Mucosa of descending colon (tissue), 3 donors: ENCODE data around the gene THPO. TPM values are rescaled to one million over a fixed set of nuclear protein-coding genes. Genes with fewer than 3 reads are reported as not detected.

Experiments used
- ATAC-seq: fragments of 200-7000 bp; cut with Tn5 transposase; one replicate; pipeline ENCODE4 v1.9.1; 2020; ENCODE audit warnings: mild to moderate bottlenecking, moderate library complexity
- DNase-seq, 3 donors: peaks; one replicate each; pipeline ENCODE4 v3.0.0-alpha.2; 2020
- H3K36me3 ChIP-seq: fragments of 200-600 bp; one replicate; pipeline ENCODE4 v1.8.0; 2021; ENCODE audit warnings: low read depth, mild to moderate bottlenecking
- H3K4me1 ChIP-seq: fragments of 200-600 bp; one replicate; pipeline ENCODE4 v1.8.0; 2021; ENCODE audit warnings: low read depth, mild to moderate bottlenecking
- H3K4me3 ChIP-seq: fragments of 200-600 bp; one replicate; pipeline ENCODE4 v1.8.0; 2021; ENCODE audit warnings: mild to moderate bottlenecking
- H3K9me3 ChIP-seq: fragments of 200-600 bp; one replicate; pipeline ENCODE4 v1.8.0; 2021; ENCODE audit warnings: mild to moderate bottlenecking
- CTCF ChIP-seq: fragments of 200-600 bp; IDR thresholded peaks from one replicate; pipeline ENCODE4 v1.8.0; 2022; ENCODE audit warnings: antibody characterized with exemption, mild to moderate bottlenecking
- intact Hi-C, 2 donors: fragments of 100-400 bp; cut with DNase I in 1 of 2; cut with micrococcal nuclease in 1 of 2; formaldehyde crosslinking; loops; one replicate each; pipeline versions ENCODE4 v1.11.0 to v1.11.1; 2022; cut with DNase I, micrococcal nuclease
- total RNA-seq, 3 donors: library from RNA; stranded (reverse); fragmentation: NEBNext Ultra II Directional in 2 of 3; extraction: Animal tissue kit (Norgen Biotek cat#: 25700) in 2 of 3; gene quantifications; one replicate each; pipeline versions ENCODE4 v1.2.1 to v1.2.4, GENCODE V29; 2021 to 2023
- donor health status: DM: no; HTN: no; CAD: no; lungs with moderate emphysema.
- donor health status: DM: no; HTN: no; CAD: no.
- donor health status: DM: no; HTN: yes; CAD: no.

Gene THPO
- total RNA-seq, 3 donors from 2014 or later: 0.14 to 0.63 TPM; not detected in 1

- Histone ChIP-seq H3K4me3 (no peak overlapping the region), H3K9me3 (no peaks in the 10 kb centered on the region), H3K4me1 (no peaks in the 10 kb centered on the region), H3K36me3 (no peaks in the 10 kb centered on the region)
- DNase-seq (peak in 1 of 3 donors; percentile 10), ATAC-seq (peak; percentile 54)
- intact Hi-C loops: loop anchor here in 1 of 2 donors (5.0 kb wide), 1 partner anchor 169 kb away; no protein-coding TSS in a partner anchor
- TF ChIP-seq CTCF: no peak
Measured at GRCh38 chr3:184373422-184373821, 4.6 kb downstream of the THPO start.

GRCh38 chr3:184372911-184373310 lies 5.1 kb downstream of the THPO start:
- intact Hi-C loops: loop anchor here in 1 of 2 donors (5.0 kb wide), 1 partner anchor 169 kb away; no protein-coding TSS in a partner anchor
- H3K36me3 ChIP-seq: no peaks in the 10 kb centered on the region
- ATAC-seq: peak; percentile 15

GRCh38 chr3:184372296-184372821 lies 5.6 kb downstream of the THPO start:
- ATAC-seq (no peak), DNase-seq (peak in 1 of 3 donors; percentile 29)
- intact Hi-C loops: loop anchor here in 1 of 2 donors (5.0 kb wide), 1 partner anchor 170 kb away; no protein-coding TSS in a partner anchor
- Histone ChIP-seq H3K9me3 (no peaks in the 10 kb centered on the region), H3K36me3 (no peaks in the 10 kb centered on the region), H3K4me3 (no peak overlapping the region), H3K4me1 (no peaks in the 10 kb centered on the region)
- TF ChIP-seq CTCF: no peak

More at GRCh38 chr3:184372911-184373310, 5.1 kb downstream of the THPO start:
- peak in 1 of 3 donors; percentile 20 for DNase-seq
- no peak for TF ChIP-seq CTCF
- H3K4me1 ChIP-seq: no peaks in the 10 kb centered on the region
- no peaks in the 10 kb centered on the region for H3K9me3 ChIP-seq
- no peak overlapping the region for H3K4me3 ChIP-seq

DNA sequence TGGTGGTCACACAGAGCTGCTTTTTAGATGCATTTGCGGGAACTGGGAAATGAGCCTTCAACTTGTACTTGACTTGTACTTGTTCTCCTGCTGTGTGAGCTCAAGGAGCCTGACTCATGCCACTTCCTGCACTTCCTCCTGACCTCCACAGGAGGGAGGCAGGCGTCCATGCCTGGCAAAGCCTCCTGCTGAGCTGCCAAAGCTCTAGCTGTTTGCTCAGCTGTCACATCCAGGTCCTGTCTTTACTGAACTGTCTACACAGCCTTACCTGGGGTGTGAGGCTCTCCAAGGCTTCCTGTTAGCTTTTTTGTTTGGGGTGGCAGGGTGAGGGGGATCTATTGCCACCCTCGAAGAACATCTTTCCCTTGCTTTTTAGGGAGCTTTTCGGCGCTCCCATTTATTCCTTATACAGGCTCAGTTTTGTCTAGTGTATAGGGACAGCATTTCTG lies 6.4 kb downstream of the THPO start:
- H3K36me3 ChIP-seq: no peaks in the 10 kb centered on the region
- TF ChIP-seq CTCF: peak; percentile 89

GRCh38 chr3:184368586-184369183 lies 9.3 kb downstream of the THPO start:
- DNase-seq: no peak
- H3K4me1 ChIP-seq: peaks cover 8% of the 10 kb centered on the region
- intact Hi-C loops: no loop called here
- TF ChIP-seq CTCF: no peak
- no peak for ATAC-seq
- H3K36me3 ChIP-seq: no peaks in the 10 kb centered on the region
- H3K9me3 ChIP-seq: no peaks in the 10 kb centered on the region
- H3K4me3 ChIP-seq: no peak overlapping the region

More for the DNA sequence above, 6.4 kb downstream of the THPO start:
- Histone ChIP-seq H3K4me1 (no peaks in the 10 kb centered on the region), H3K9me3 (no peaks in the 10 kb centered on the region), H3K4me3 (no peak overlapping the region)
- intact Hi-C loops: loop anchor here in 1 of 2 donors (5.0 kb wide), 1 partner anchor 171 kb away; no protein-coding TSS in a partner anchor
- ATAC-seq (peak; percentile 96), DNase-seq (peak; percentile 75 to 81 (median 79))
